ENCODE results near the gene PLGRKT. TPM values are rescaled to one million over a fixed set of nuclear protein-coding genes. Genes with fewer than 3 reads are reported as not detected.
A peak's percentile ranks its signal among the peaks of the same experiment; 100 is the strongest.
"Not testable (repeated sequence)": the region's sequence is repeated elsewhere in the genome, so short reads cannot be mapped to it uniquely, and the experiment has no call there.

The PLGRKT gene
- total RNA-seq, 2 donors from 2014 or later: 55.9 to 56.2 TPM

DNA sequence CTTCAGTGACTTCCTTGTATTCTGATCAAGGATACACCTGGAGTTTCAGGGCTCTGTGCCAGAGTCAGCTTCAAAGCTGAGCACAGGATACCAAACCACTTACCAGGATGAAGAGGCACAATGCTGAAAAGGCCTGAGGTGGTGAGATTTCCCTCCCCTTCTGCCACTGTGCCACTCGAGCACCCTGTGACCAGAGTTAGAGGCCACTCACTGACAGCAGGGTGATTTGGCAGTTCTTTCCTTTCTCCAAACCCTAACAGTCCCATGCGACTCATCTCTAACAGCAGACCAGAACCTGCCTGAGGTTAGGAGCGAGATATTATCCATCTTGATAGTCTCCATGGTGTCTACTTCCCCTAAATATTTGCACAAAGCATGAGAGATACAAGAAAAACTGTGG is 1.8 kb downstream of the PLGRKT start:
- intact Hi-C loops (cut with DNase I): no loop called here
- no peak overlapping the region for H3K4me3 ChIP-seq
- peak overlapping the region; percentile 98 for H3K27ac ChIP-seq

GRCh38 chr9:5433841-5434810 is 3.6 kb downstream of the PLGRKT start:
- H3K9ac ChIP-seq (ENCODE audit: low read depth in 2 of 2, low read length in 2 of 2); H3K4me1 ChIP-seq; DNase-seq; H3K4me3 ChIP-seq; intact Hi-C loops (cut with DNase I); H3K36me3 ChIP-seq; H3K27ac ChIP-seq; H3K9me3 ChIP-seq; H3K27me3 ChIP-seq: not testable (repeated sequence)

More for the DNA sequence above, 1.8 kb downstream of the PLGRKT start:
- Histone ChIP-seq H3K4me1 (no peaks in the 10 kb centered on the region), H3K27me3 (no peaks in the 10 kb centered on the region), H3K9ac (ENCODE audit: low read depth in 2 of 2, low read length in 2 of 2) (peak overlapping the region in 1 of 2 donors; percentile 97), H3K36me3 (no peaks in the 10 kb centered on the region), H3K9me3 (no peaks in the 10 kb centered on the region)
- peak; percentile 48 for DNase-seq
- TF ChIP-seq, protein P1, sequence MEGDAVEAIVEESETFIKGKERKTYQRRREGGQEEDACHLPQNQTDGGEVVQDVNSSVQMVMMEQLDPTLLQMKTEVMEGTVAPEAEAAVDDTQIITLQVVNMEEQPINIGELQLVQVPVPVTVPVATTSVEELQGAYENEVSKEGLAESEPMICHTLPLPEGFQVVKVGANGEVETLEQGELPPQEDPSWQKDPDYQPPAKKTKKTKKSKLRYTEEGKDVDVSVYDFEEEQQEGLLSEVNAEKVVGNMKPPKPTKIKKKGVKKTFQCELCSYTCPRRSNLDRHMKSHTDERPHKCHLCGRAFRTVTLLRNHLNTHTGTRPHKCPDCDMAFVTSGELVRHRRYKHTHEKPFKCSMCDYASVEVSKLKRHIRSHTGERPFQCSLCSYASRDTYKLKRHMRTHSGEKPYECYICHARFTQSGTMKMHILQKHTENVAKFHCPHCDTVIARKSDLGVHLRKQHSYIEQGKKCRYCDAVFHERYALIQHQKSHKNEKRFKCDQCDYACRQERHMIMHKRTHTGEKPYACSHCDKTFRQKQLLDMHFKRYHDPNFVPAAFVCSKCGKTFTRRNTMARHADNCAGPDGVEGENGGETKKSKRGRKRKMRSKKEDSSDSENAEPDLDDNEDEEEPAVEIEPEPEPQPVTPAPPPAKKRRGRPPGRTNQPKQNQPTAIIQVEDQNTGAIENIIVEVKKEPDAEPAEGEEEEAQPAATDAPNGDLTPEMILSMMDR (IDR thresholded peaks at IDR 0.05): no peak

DNA sequence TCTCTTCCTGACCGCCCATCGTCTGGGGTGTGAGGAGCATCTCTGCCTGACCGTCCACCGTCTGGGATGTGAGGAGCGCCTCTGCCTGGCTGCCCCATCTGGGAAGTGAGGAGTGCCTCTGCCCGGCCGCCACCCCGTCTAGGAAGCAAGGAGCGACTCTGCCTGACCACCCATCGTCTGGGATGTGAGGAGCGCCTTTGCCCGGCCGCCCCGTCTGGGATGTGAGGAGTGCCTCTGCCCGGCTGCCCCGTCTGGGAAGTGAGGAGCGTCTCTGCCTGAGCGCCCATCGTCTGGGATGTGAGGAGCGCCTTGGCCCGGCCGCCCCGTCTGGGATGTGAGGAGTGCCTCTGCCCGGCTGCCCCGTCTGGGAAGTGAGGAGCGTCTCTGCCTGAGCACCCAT is 4.4 kb downstream of the PLGRKT start:
- H3K27me3 ChIP-seq; H3K36me3 ChIP-seq; DNase-seq; H3K9ac ChIP-seq (ENCODE audit: low read depth in 2 of 2, low read length in 2 of 2); H3K4me1 ChIP-seq; H3K4me3 ChIP-seq; intact Hi-C loops (cut with DNase I); H3K9me3 ChIP-seq; H3K27ac ChIP-seq: not testable (repeated sequence)

- H3K27me3 ChIP-seq; H3K9ac ChIP-seq (ENCODE audit: low read depth in 2 of 2, low read length in 2 of 2); H3K27ac ChIP-seq; H3K36me3 ChIP-seq; H3K4me3 ChIP-seq; H3K4me1 ChIP-seq; intact Hi-C loops (cut with DNase I); DNase-seq; H3K9me3 ChIP-seq: not testable (repeated sequence)
Measured at GRCh38 chr9:5432890-5433289, 4.8 kb downstream of the PLGRKT start.

- TF ChIP-seq, protein P1 (IDR thresholded peaks at IDR 0.05): no peak
- no peak overlapping the region for H3K27ac ChIP-seq
- no peaks in the 10 kb centered on the region for H3K4me1 ChIP-seq
- DNase-seq: no peak
- no peak overlapping the region for H3K4me3 ChIP-seq
- no peaks in the 10 kb centered on the region for H3K9me3 ChIP-seq
- no peaks in the 10 kb centered on the region for H3K27me3 ChIP-seq
- intact Hi-C loops (cut with DNase I): no loop called here
- no peak overlapping the region for H3K9ac ChIP-seq (ENCODE audit: low read depth in 2 of 2, low read length in 2 of 2)
- H3K36me3 ChIP-seq: no peaks in the 10 kb centered on the region
Measured at GRCh38 chr9:5430912-5431311, 6.8 kb downstream of the PLGRKT start.

- no peaks in the 10 kb centered on the region for H3K4me1 ChIP-seq
- H3K4me3 ChIP-seq: no peak overlapping the region
- H3K36me3 ChIP-seq: no peaks in the 10 kb centered on the region
- H3K9ac ChIP-seq (ENCODE audit: low read depth in 2 of 2, low read length in 2 of 2): no peak overlapping the region
- DNase-seq: no peak
- intact Hi-C loops (cut with DNase I): loop anchor here (5.0 to 10.0 kb wide), 2 partner anchors 243 to 445 kb away; partner anchors contain the start of genes INSL6 and JAK2
- H3K9me3 ChIP-seq: no peaks in the 10 kb centered on the region
- H3K27ac ChIP-seq: no peak overlapping the region
- H3K27me3 ChIP-seq: no peaks in the 10 kb centered on the region
- TF ChIP-seq, protein P1 (IDR thresholded peaks at IDR 0.05): no peak
Measured at GRCh38 chr9:5429873-5430564, 7.7 kb downstream of the PLGRKT start.

All from colonic mucosa (tissue), 4 donors.